CD4-positive, alpha-beta T cell (primary cell): ENCODE measurements around the gene RREB1. TPM values are rescaled to one million over a fixed set of nuclear protein-coding genes. Genes with fewer than 3 reads are reported as not detected.

ENCODE experiments used
- ATAC-seq: fragments of 200-7000 bp; cut with Tn5 transposase; one replicate; pipeline ENCODE4 v1.10.0; 2022; ENCODE audit warnings: mild to moderate bottlenecking; ENCODE audit not compliant: poor library complexity
- CTCF ChIA-PET: fragments of 350-600 bp; sonication (Branson Sonifier 250); formaldehyde crosslinking; loops from one replicate; lab custom pipeline; 2021; ENCODE audit warnings: antibody characterized with exemption, inconsistent platforms; lab: Charles Lee
- POLR2A ChIA-PET: fragments of 350-600 bp; sonication (Branson Sonifier 250); formaldehyde crosslinking; loops from one replicate; lab custom pipeline; 2021; ENCODE audit warnings: antibody characterized with exemption, inconsistent platforms; lab: Charles Lee
- DNase-seq, 14 experiments: peaks; one replicate each; pipeline ENCODE4 v3.0.0-alpha.2; 2013 to 2020; ENCODE audit warnings: mixed read lengths in 2 of 14
- H3K27ac ChIP-seq, 2 donors: one replicate each; pipeline versions ENCODE4 v1.5.1 to v1.7.0; 2013; ENCODE audit warnings: low read length in 2 of 2, low read depth in 1 of 2, mild to moderate bottlenecking in 1 of 2
- H3K27me3 ChIP-seq, 2 experiments: 1 replicate in 1 of 2; 2 replicates in 1 of 2; pipeline versions ENCODE4 v1.6.1 to v1.7.0; 2013; ENCODE audit warnings: low read length in 2 of 2, control low read depth in 1 of 2, mild to moderate bottlenecking in 1 of 2, moderate library complexity in 1 of 2; ENCODE audit not compliant: insufficient read depth in 2 of 2, control insufficient read depth in 1 of 2
- H3K36me3 ChIP-seq: one replicate; pipeline ENCODE4 v1.6.1; 2013; ENCODE audit warnings: low read length, control low read depth; ENCODE audit not compliant: insufficient read depth
- H3K4me1 ChIP-seq: one replicate; pipeline ENCODE4 v1.6.1; 2013; ENCODE audit warnings: low read length, control low read depth; ENCODE audit not compliant: insufficient read depth
- H3K4me3 ChIP-seq: one replicate; pipeline ENCODE4 v1.5.1; 2013; ENCODE audit warnings: mild to moderate bottlenecking, low read length, moderate library complexity
- H3K9me3 ChIP-seq, 2 experiments: 1 replicate in 1 of 2; 2 replicates in 1 of 2; pipeline versions ENCODE4 v1.6.1 to v1.7.0; 2013; ENCODE audit warnings: low read length in 2 of 2, mild to moderate bottlenecking in 2 of 2, control low read depth in 1 of 2, moderate library complexity in 1 of 2; ENCODE audit not compliant: control insufficient read depth in 1 of 2, insufficient read depth in 1 of 2
- H3K27ac Mint-ChIP-seq: one replicate; pipeline ENCODE4 v1.8.0; 2020; ENCODE audit warnings: mixed read lengths
- H3K27me3 Mint-ChIP-seq: one replicate; pipeline ENCODE4 v1.8.0; 2021; ENCODE audit warnings: mixed read lengths
- H3K36me3 Mint-ChIP-seq: one replicate; pipeline ENCODE4 v1.8.0; 2021; ENCODE audit warnings: low read depth, mixed read lengths
- H3K4me1 Mint-ChIP-seq: one replicate; pipeline ENCODE4 v1.8.0; 2021; ENCODE audit warnings: low read depth, mixed read lengths
- H3K4me3 Mint-ChIP-seq: one replicate; pipeline ENCODE4 v1.8.0; 2020; ENCODE audit warnings: mild to moderate bottlenecking, mixed read lengths
- H3K9me3 Mint-ChIP-seq: one replicate; pipeline ENCODE4 v1.8.0; 2020; ENCODE audit warnings: mixed read lengths
- intact Hi-C, 2 experiments: fragments of 100-400 bp; cut with DNase I in 1 of 2; cut with micrococcal nuclease in 1 of 2; formaldehyde crosslinking; loops; one replicate each; pipeline versions ENCODE4 v1.15.1 to v1.9.0; 2023 to 2025; cut with DNase I, micrococcal nuclease
- total RNA-seq, 174 experiments: library from RNA in 2 of 174; stranded (reverse) in 2 of 174; gene quantifications; one replicate each; pipeline ENCODE4 v1.2.3 and lab custom pipeline; 2021 to 2026
- TF ChIP-seq, protein P1 (sequence below): fragments of 200-600 bp; IDR thresholded peaks from one replicate; pipeline ENCODE4 v1.8.0; 2022; ENCODE audit warnings: antibody characterized with exemption, mild to moderate bottlenecking

The RREB1 gene
- total RNA-seq, 2 experiments from 2014 or later = 56.5 to 60.0 TPM

GRCh38 chr6:7290079-7290478, 182.3 kb downstream of the RREB1 start:
- ATAC-seq (no peak), DNase-seq (no peak)
- no peaks in the 10 kb centered on the region for H3K4me1 Mint-ChIP-seq
- CTCF ChIA-PET = no interaction called here
- no peak overlapping the region for H3K4me3 ChIP-seq
- no peak overlapping the region for H3K27ac Mint-ChIP-seq
- no peaks in the 10 kb centered on the region for H3K9me3 ChIP-seq
- TF ChIP-seq, protein P1, sequence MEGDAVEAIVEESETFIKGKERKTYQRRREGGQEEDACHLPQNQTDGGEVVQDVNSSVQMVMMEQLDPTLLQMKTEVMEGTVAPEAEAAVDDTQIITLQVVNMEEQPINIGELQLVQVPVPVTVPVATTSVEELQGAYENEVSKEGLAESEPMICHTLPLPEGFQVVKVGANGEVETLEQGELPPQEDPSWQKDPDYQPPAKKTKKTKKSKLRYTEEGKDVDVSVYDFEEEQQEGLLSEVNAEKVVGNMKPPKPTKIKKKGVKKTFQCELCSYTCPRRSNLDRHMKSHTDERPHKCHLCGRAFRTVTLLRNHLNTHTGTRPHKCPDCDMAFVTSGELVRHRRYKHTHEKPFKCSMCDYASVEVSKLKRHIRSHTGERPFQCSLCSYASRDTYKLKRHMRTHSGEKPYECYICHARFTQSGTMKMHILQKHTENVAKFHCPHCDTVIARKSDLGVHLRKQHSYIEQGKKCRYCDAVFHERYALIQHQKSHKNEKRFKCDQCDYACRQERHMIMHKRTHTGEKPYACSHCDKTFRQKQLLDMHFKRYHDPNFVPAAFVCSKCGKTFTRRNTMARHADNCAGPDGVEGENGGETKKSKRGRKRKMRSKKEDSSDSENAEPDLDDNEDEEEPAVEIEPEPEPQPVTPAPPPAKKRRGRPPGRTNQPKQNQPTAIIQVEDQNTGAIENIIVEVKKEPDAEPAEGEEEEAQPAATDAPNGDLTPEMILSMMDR = no peak
- intact Hi-C loops = no loop called here
- no peak overlapping the region for H3K27ac ChIP-seq
- H3K36me3 ChIP-seq = peaks cover 80% of the 10 kb centered on the region
- no peaks in the 10 kb centered on the region for H3K9me3 Mint-ChIP-seq
- H3K27me3 Mint-ChIP-seq = no peaks in the 10 kb centered on the region
- H3K4me3 Mint-ChIP-seq = no peak overlapping the region
- no peaks in the 10 kb centered on the region for H3K4me1 ChIP-seq
- no peaks in the 10 kb centered on the region for H3K27me3 ChIP-seq
- POLR2A ChIA-PET = no interaction called here
- peaks cover 85% of the 10 kb centered on the region for H3K36me3 Mint-ChIP-seq

DNA sequence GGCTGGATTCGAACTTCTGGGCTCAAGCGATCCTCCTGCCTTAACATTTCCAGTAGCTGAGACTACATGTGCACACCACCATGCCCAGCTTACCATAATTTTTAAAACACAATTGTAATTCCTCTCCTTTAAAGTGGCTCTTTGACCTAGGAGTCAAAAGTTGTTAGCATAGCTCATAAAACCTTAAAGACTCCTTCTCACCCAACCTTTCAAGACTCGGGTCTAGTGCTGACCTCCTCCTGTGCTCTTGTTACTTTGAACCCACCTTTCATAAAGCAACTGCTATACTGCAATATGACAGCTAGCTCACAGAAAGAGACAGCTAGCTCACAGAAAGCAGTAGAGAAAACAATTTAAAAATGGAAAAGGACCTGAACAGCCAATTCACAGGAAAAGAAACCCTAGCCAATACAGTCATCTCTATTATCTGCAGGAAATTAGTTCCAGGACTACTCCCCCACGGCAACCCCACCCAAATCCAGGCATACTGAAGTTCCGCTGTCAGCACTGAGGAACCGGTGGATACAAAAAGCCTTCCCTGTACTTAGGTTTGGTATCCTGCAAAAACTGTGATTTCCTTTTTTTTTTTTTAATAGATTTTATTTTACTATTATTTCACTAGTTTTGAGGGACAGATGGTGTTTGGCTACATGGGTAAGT, 185.0 kb downstream of the RREB1 start:
- ChIA-PET POLR2A (interaction anchor here (0.7 kb wide), 1 partner anchor 311 kb away, joined by 4 read pairs; no protein-coding TSS in a partner anchor), CTCF (interaction anchor here (0.5 kb wide), 1 partner anchor 305 kb away, joined by 3 read pairs; no protein-coding TSS in a partner anchor)
- peak overlapping the region; percentile 79 for H3K27ac Mint-ChIP-seq
- intact Hi-C loops = no loop called here
- no peaks in the 10 kb centered on the region for H3K27me3 ChIP-seq
- DNase-seq (no peak), ATAC-seq (no peak)
- H3K4me3 Mint-ChIP-seq = no peak overlapping the region
- no peak overlapping the region for H3K4me3 ChIP-seq
- peaks cover 87% of the 10 kb centered on the region for H3K36me3 Mint-ChIP-seq
- no peaks in the 10 kb centered on the region for H3K9me3 Mint-ChIP-seq
- no peaks in the 10 kb centered on the region for H3K9me3 ChIP-seq
- H3K36me3 ChIP-seq = peaks cover 94% of the 10 kb centered on the region
- no peak overlapping the region for H3K27ac ChIP-seq
- H3K4me1 ChIP-seq = no peaks in the 10 kb centered on the region
- TF ChIP-seq, protein P1 = no peak
- no peaks in the 10 kb centered on the region for H3K27me3 Mint-ChIP-seq
- no peaks in the 10 kb centered on the region for H3K4me1 Mint-ChIP-seq

DNA sequence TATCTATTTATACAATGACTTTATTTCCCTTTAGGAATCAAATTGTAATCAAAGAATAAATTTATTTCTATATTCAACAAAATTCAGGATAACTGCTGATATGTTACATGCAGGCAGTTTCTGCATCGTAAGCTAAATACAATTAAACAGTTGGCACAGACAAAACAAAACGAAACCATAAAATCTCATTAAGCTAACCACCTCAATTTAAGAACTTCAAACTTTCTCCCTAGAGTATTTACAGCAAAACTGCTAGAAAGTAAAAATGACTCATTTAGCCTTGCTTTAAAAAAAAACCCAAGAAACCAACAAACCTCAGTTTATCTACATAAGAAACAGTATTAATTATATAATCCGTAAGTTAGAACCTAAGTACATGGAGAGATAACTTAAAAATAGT, 188.2 kb downstream of the RREB1 start:
- no peaks in the 10 kb centered on the region for H3K27me3 ChIP-seq
- H3K27ac ChIP-seq = no peak overlapping the region
- ChIA-PET POLR2A (no interaction called here), CTCF (interaction anchor here (1.0 kb wide), 1 partner anchor 10 kb away, joined by 3 read pairs; no protein-coding TSS in a partner anchor)
- Mint-ChIP-seq H3K27me3 (no peaks in the 10 kb centered on the region), H3K36me3 (peaks cover 88% of the 10 kb centered on the region), H3K4me1 (peaks cover 9% of the 10 kb centered on the region), H3K27ac (no peak overlapping the region), H3K4me3 (no peak overlapping the region), H3K9me3 (no peaks in the 10 kb centered on the region)
- no peak for ATAC-seq
- intact Hi-C loops = loop anchor here in 1 of 2 experiments (5.0 kb wide), 1 partner anchor 306 kb away; no protein-coding TSS in a partner anchor
- TF ChIP-seq, protein P1 = no peak
- H3K36me3 ChIP-seq = peaks cover 94% of the 10 kb centered on the region
- H3K4me3 ChIP-seq = no peak overlapping the region
- no peaks in the 10 kb centered on the region for H3K4me1 ChIP-seq
- no peak for DNase-seq
- H3K9me3 ChIP-seq = no peaks in the 10 kb centered on the region
